PFSK-1 (cell line): ENCODE results near the gene U2AF2.

Source experiments
- POLR2AphosphoS5 ChIP-seq: IDR thresholded peaks from 2 replicates; pipeline ENCODE4 v1.6.1; 2012; ENCODE audit warnings: low read depth, mild to moderate bottlenecking, control low read depth, low read length, moderate library complexity
- TF ChIP-seq, protein P1 (sequence below), 2 experiments: IDR thresholded peaks; 2 replicates each; pipeline versions ENCODE4 v1.6.1 to v1.8.0; 2011 to 2012; ENCODE audit warnings: low read depth in 2 of 2, low read length in 2 of 2, control low read depth in 1 of 2, inconsistent platforms in 1 of 2, mild to moderate bottlenecking in 1 of 2, moderate library complexity in 1 of 2; ENCODE audit not compliant: insufficient read depth in 1 of 2

DNA sequence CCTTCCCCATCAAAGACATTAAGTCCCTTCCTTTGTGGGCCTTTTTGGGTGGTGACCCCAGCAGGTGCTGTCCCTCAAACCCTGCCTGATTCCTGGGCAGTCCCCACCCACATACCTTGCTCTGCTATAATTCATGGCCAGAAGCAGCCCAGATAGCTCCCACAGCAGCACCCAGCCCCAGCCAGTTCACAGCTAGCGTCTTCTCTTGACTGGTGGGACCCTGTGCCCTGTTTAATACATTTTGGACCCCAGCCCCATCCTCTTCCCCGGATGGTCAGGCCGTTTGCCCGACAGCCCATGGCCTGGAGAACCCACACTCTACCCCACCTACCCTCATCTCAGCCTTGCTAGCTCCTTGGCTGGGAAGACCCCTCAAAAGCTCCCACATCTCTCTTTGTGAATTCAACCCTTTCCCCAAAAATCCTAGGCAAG lies 4.7 kb upstream of the U2AF2 start:
- TF ChIP-seq POLR2AphosphoS5: no peak
- TF ChIP-seq, protein P1, sequence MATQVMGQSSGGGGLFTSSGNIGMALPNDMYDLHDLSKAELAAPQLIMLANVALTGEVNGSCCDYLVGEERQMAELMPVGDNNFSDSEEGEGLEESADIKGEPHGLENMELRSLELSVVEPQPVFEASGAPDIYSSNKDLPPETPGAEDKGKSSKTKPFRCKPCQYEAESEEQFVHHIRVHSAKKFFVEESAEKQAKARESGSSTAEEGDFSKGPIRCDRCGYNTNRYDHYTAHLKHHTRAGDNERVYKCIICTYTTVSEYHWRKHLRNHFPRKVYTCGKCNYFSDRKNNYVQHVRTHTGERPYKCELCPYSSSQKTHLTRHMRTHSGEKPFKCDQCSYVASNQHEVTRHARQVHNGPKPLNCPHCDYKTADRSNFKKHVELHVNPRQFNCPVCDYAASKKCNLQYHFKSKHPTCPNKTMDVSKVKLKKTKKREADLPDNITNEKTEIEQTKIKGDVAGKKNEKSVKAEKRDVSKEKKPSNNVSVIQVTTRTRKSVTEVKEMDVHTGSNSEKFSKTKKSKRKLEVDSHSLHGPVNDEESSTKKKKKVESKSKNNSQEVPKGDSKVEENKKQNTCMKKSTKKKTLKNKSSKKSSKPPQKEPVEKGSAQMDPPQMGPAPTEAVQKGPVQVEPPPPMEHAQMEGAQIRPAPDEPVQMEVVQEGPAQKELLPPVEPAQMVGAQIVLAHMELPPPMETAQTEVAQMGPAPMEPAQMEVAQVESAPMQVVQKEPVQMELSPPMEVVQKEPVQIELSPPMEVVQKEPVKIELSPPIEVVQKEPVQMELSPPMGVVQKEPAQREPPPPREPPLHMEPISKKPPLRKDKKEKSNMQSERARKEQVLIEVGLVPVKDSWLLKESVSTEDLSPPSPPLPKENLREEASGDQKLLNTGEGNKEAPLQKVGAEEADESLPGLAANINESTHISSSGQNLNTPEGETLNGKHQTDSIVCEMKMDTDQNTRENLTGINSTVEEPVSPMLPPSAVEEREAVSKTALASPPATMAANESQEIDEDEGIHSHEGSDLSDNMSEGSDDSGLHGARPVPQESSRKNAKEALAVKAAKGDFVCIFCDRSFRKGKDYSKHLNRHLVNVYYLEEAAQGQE (IDR thresholded peaks at IDR 0.05; ENCODE audit: insufficient read depth in 1 of 2, low read depth in 2 of 2, low read length in 2 of 2): no peak
